HG03159 (cell line): ENCODE results near the gene OR6C1.
"Not testable (repeated sequence)": the region's sequence is repeated elsewhere in the genome, so short reads cannot be mapped to it uniquely, and the experiment has no call there.

ENCODE experiments used
- ATAC-seq: cut with Tn5 transposase; IDR thresholded peaks from one replicate; pipeline ENCODE4 v1.9.1; 2021; ENCODE audit warnings: mild to moderate bottlenecking, moderate library complexity; ENCODE audit not compliant: unreplicated experiment

OR6C1 gene

GRCh38 chr12:55314043-55314442, at the start of gene OR6C1:
TSS of gene OR6C1 (plus strand) at chr12:55314343. CDS start at chr12:55320600, 6,257 bp downstream.
- no peak for ATAC-seq

DNA sequence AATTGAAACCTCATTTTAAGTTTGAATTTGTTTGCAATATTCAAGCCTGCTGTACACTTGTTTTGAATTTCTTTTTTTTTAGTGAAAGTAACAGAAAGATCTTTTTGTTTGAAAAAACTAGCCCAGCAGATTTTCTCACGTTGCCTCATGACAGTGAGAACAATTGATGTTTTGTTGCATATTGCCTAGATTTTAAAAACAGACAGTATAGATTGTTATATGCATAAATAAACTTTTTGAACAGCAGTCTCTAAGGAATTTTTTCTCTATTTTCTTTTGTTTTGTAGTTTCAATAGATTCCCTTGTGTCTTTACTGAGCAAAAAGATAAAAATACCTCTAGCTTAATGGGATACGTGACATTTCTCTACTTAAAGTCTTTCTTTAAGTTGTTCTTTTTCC, 33.2 kb upstream of the OR6C1 start:
- no peak for ATAC-seq

DNA sequence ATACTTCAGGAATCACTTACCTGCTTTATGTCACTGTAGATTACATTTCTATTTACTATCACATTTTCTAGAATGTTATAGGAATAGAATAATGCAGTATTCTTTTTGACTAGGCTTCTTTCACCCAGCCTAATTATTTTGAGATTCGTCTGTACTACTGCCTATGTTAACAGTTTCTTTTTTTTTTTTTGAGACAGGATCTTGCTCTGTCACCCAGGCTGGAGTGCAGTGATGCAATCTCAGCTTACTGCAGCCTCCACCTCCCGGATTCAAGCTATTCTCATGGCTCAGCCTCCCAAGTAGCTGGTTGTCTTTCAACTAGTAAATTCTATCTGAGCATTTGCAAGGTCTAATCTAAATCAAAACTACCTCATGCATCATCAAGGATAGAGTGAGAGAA, 24.1 kb upstream of the OR6C1 start:
- ATAC-seq = no peak

- ATAC-seq = no peak
Observed at GRCh38 chr12:55296469-55296868, 17.7 kb upstream of the OR6C1 start, which contains the start of gene OR6C6. TSS of gene OR6C6 (minus strand) at chr12:55296569. CDS start at chr12:55295232, 1,337 bp downstream.

DNA sequence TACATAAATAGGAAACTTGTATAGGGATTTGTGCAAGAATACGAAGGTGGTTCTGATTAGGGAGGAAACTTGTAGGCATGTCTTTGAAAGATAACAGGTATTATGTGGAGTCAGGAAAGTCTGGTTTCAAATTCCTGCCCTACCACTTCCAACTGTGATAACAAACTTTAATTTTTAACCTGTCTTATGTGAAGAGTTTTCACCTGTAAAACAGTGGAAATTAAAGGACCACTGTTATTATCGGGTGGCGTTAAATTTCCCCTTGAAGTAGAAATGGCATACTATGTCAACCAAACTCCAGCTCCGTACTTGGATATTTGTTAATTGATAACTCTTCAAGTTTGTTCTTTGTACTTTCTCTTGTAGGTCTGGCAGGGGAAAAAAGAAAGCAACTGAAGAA, 6.1 kb downstream of the OR6C1 start:
- ATAC-seq = no peak

DNA sequence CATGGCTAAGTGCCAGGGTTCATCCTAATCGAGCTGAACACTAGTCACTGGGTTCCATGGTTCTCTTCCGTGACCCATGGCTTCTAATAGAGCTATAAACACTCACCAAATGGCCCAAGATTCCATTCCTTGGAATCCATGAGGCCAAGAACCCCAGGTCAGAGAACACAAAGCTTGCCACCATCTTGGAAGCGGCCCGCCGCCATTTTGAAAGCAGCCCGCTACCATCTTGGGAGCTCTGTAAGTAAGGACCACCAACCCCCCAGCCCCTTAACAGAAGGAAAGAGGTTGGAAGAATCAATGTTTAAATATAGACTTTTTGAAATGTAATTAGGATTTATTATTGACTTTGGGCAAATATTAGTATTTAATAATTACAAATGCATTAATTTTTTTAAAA, 11.7 kb downstream of the OR6C1 start:
- ATAC-seq = not testable (repeated sequence)

DNA sequence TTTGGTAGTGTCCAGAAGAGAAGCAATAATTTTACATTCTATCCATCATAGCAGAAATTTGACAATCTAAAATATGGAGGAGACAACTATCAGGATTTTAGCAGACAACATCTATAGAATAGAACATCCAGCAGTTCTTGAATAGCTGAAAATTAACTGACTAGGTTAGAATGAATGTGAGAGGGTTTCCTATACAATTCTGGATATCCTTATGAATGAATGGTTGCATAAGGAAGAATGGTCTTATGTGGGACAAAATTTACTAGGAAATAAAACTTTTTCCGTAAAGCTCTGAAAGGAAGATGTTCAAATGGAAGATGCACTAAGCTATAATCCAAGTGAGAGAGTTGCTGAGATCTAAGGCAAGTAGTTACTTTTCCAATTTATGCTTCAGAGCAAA, 16.3 kb downstream of the OR6C1 start, which contains the start of gene OR6C3:
Gene OR6C3, plus strand, starts transcription at position 301 of the 400 bp plus-strand sequence. CDS start 955 bp downstream, outside the sequence.
- no peak for ATAC-seq

- ATAC-seq = no peak
Observed at GRCh38 chr12:55336002-55336401, 21.9 kb downstream of the OR6C1 start.

DNA sequence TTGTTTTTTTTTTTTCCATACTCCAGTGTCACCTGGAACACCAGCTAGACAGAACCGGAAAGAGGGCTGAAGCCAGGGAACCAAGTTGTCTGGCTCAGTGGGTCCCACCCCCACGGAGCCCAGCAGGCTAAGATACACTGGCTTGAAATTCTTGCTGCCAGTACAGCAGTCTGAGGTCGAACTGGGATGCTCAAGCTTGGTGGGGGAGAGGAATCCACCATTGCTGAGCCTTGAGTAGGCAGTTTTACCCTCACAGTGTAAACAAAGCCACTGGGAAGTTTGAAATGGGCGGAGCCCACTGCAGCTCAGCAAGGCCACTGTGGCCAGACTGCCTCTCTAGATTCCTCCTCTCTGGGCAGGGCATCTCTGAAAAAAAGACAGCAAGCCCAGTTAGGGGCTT, 41.2 kb downstream of the OR6C1 start:
- not testable (repeated sequence) for ATAC-seq

- no peak for ATAC-seq
Observed at GRCh38 chr12:55362675-55363074, 48.5 kb downstream of the OR6C1 start, which contains the start of gene OR6C75. TSS of gene OR6C75 (plus strand) at chr12:55362975. CDS start at chr12:55365111, 2,136 bp downstream.

DNA sequence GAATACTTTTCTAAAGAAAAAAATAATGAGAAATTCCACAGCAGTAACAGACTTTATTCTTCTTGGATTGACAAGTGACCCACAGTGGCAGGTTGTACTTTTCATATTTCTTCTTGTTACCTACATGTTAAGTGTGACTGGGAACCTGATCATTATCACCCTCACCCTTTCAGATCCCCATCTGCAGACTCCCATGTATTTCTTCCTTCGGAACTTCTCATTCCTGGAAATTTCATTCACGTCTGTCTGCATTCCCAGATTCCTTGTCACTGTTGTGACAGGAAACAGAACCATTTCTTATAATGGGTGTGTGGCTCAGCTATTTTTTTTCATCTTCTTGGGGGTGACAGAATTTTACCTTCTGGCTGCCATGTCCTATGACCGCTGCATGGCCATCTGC, 50.9 kb downstream of the OR6C1 start:
- ATAC-seq = no peak
